Measurements from ENCODE around the gene INO80D. TPM values are rescaled to one million over a fixed set of nuclear protein-coding genes. Genes with fewer than 3 reads are reported as not detected.
"Not testable (repeated sequence)": the region's sequence is repeated elsewhere in the genome, so short reads cannot be mapped to it uniquely, and the experiment has no call there.

Gene INO80D
- total RNA-seq, 1 experiment from 2014 or later, result 21.7 TPM

DNA sequence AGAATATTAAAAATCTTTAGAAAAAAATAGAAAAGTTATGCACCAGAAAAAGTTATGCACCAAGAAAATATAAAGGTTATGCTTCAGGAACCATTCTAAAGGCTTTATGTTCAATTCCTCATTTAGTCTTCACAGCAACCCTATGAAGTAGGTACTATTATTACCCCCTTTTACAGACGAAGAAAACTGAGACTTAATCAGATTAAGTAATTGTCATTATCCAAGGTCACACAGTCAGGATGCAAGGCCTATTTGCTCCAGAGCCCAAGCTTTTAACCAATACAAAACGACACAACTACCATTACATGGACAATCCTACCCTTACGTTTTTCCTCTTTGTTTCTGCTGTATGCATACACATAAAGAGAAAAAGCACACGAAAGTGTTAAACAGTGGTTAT, 5.0 kb downstream of the INO80D start:
- no peak for DNase-seq (ENCODE audit: low spot score)
- H3K9me3 ChIP-seq (ENCODE audit: low read depth, low read length, poor library complexity, severe bottlenecking), result no peaks in the 10 kb centered on the region
- ChIA-PET POLR2A (ENCODE audit: low non-redundant PET) (no interaction called here), CTCF (no interaction called here)
- H3K36me3 ChIP-seq (ENCODE audit: insufficient read depth, low read length, poor library complexity, severe bottlenecking), result no peaks in the 10 kb centered on the region
- no peak overlapping the region for H3K27ac ChIP-seq (ENCODE audit: low read depth, low read length, poor library complexity, severe bottlenecking)
- H3K27me3 ChIP-seq (replicated peaks; ENCODE audit: insufficient read depth, low read depth, low read length, poor library complexity), result no peaks in the 10 kb centered on the region
- intact Hi-C loops (cut with micrococcal nuclease; ENCODE audit: unreplicated experiment), result no loop called here
- BruUV-seq (replicated peaks), result no TSS peak
- H3K4me1 ChIP-seq (ENCODE audit: insufficient read depth, low read length, poor library complexity, severe bottlenecking), result peaks cover 12% of the 10 kb centered on the region
- no peak overlapping the region for H3K4me3 ChIP-seq (ENCODE audit: low read depth, low read length, poor library complexity, severe bottlenecking)
- no peak for TF ChIP-seq EZH2 (IDR thresholded peaks at IDR 0.05; ENCODE audit: borderline replicate concordance, low read depth, low read length, poor library complexity, severe bottlenecking)

DNA sequence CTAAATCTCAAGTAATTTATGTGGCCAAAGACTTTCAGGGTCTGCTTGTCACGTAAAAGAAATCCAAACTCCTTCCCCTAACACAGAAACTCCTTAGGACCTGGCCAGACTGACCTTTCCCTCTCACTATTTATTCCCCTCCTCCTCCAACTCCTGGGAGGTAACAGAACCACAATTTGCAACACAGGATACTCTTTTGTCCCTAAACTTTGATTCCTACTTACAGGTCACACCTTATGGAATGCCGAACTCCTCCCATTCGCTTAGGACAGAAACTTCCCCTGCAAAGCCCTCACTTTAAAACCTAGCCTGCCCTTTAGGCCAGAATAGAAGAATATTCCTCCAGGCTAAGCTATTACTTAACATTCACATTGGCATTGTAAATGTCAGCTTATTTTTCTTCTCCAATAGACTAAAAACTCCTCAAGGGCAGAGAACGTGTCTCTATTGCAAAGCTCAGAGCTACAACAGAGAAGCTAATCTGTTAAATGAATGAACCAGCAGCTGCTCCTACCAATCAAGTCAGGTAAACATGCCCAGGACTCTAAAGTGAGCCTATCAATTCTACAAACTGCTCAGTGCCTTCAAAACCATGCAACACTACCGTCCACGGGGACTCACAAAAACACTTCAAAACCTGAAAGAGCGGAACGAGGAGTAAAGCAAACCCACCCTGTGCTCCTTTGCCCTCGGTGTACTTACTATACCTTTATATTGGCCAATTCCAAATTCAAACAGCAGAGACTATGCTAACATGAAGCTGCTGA, 6.1 kb downstream of the INO80D start:
- Histone ChIP-seq H3K9me3 (ENCODE audit: low read depth, low read length, poor library complexity, severe bottlenecking) (no peaks in the 10 kb centered on the region), H3K27ac (ENCODE audit: low read depth, low read length, poor library complexity, severe bottlenecking) (no peak overlapping the region), H3K36me3 (ENCODE audit: insufficient read depth, low read length, poor library complexity, severe bottlenecking) (no peaks in the 10 kb centered on the region), H3K27me3 (replicated peaks; ENCODE audit: insufficient read depth, low read depth, low read length, poor library complexity) (no peaks in the 10 kb centered on the region), H3K4me3 (ENCODE audit: low read depth, low read length, poor library complexity, severe bottlenecking) (no peak overlapping the region), H3K4me1 (ENCODE audit: insufficient read depth, low read length, poor library complexity, severe bottlenecking) (peaks cover 12% of the 10 kb centered on the region)
- intact Hi-C loops (cut with micrococcal nuclease; ENCODE audit: unreplicated experiment), result no loop called here
- no peak for TF ChIP-seq EZH2 (IDR thresholded peaks at IDR 0.05; ENCODE audit: borderline replicate concordance, low read depth, low read length, poor library complexity, severe bottlenecking)
- TF ChIP-seq, protein P1, sequence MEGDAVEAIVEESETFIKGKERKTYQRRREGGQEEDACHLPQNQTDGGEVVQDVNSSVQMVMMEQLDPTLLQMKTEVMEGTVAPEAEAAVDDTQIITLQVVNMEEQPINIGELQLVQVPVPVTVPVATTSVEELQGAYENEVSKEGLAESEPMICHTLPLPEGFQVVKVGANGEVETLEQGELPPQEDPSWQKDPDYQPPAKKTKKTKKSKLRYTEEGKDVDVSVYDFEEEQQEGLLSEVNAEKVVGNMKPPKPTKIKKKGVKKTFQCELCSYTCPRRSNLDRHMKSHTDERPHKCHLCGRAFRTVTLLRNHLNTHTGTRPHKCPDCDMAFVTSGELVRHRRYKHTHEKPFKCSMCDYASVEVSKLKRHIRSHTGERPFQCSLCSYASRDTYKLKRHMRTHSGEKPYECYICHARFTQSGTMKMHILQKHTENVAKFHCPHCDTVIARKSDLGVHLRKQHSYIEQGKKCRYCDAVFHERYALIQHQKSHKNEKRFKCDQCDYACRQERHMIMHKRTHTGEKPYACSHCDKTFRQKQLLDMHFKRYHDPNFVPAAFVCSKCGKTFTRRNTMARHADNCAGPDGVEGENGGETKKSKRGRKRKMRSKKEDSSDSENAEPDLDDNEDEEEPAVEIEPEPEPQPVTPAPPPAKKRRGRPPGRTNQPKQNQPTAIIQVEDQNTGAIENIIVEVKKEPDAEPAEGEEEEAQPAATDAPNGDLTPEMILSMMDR (conservative IDR thresholded peaks at IDR 0.05; ENCODE audit: low read depth, low read length), result no peak
- no TSS peak for BruUV-seq (replicated peaks)
- ChIA-PET POLR2A (ENCODE audit: low non-redundant PET) (interaction anchor here (0.6 kb wide), 1 partner anchor 290 kb away, joined by 3 read pairs; no protein-coding TSS in a partner anchor), CTCF (no interaction called here)
- no peak for DNase-seq (ENCODE audit: low spot score)

- CTCF ChIA-PET; H3K4me1 ChIP-seq (ENCODE audit: insufficient read depth, low read length, poor library complexity, severe bottlenecking); intact Hi-C loops (cut with micrococcal nuclease; ENCODE audit: unreplicated experiment); H3K36me3 ChIP-seq (ENCODE audit: insufficient read depth, low read length, poor library complexity, severe bottlenecking); BruUV-seq (replicated peaks); H3K9me3 ChIP-seq (ENCODE audit: low read depth, low read length, poor library complexity, severe bottlenecking); H3K4me3 ChIP-seq (ENCODE audit: low read depth, low read length, poor library complexity, severe bottlenecking); DNase-seq (ENCODE audit: low spot score); POLR2A ChIA-PET (ENCODE audit: low non-redundant PET); H3K27me3 ChIP-seq (replicated peaks; ENCODE audit: insufficient read depth, low read depth, low read length, poor library complexity); H3K27ac ChIP-seq (ENCODE audit: low read depth, low read length, poor library complexity, severe bottlenecking): not testable (repeated sequence)
Measured at GRCh38 chr2:206077879-206078278, 8.1 kb downstream of the INO80D start.

DNA sequence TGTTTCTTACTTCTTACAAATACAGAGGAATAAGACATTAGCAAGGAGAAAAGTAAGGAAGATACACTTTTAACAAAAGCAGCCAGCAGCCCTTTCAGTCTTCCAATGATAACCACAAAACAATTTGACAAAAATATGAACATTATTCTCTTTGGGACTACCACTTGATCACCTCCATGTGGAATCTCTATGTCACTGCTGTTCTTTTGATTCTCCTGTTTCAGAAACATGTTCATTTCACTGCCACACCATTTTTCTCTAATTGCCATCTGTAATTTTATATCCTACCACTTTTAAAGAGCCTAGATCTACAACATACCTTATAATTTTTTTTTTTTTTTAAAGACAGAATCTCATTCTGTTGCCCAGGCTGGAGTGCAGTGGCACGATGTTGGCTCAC, 10.9 kb downstream of the INO80D start:
- intact Hi-C loops (cut with micrococcal nuclease; ENCODE audit: unreplicated experiment), result no loop called here

More for the DNA sequence above, 10.9 kb downstream of the INO80D start:
- H3K36me3 ChIP-seq (ENCODE audit: insufficient read depth, low read length, poor library complexity, severe bottlenecking), result no peaks in the 10 kb centered on the region
- BruUV-seq (replicated peaks), result no TSS peak
- ChIA-PET POLR2A (ENCODE audit: low non-redundant PET) (no interaction called here), CTCF (no interaction called here)
- TF ChIP-seq EZH2 (IDR thresholded peaks at IDR 0.05; ENCODE audit: borderline replicate concordance, low read depth, low read length, poor library complexity, severe bottlenecking), result no peak
- TF ChIP-seq, protein P1 (conservative IDR thresholded peaks at IDR 0.05; ENCODE audit: low read depth, low read length), result no peak
- DNase-seq (ENCODE audit: low spot score), result no peak
- H3K4me1 ChIP-seq (ENCODE audit: insufficient read depth, low read length, poor library complexity, severe bottlenecking), result no peaks in the 10 kb centered on the region
- H3K27ac ChIP-seq (ENCODE audit: low read depth, low read length, poor library complexity, severe bottlenecking), result no peak overlapping the region
- no peaks in the 10 kb centered on the region for H3K27me3 ChIP-seq (replicated peaks; ENCODE audit: insufficient read depth, low read depth, low read length, poor library complexity)
- H3K4me3 ChIP-seq (ENCODE audit: low read depth, low read length, poor library complexity, severe bottlenecking), result no peak overlapping the region
- H3K9me3 ChIP-seq (ENCODE audit: low read depth, low read length, poor library complexity, severe bottlenecking), result no peaks in the 10 kb centered on the region
